ENCODE results near the gene KRT222.
A peak's percentile ranks its signal among the peaks of the same experiment; 100 is the strongest.

KRT222 gene

GRCh38 chr17:40664582-40665333, at the start of gene KRT222:
Gene KRT222 (minus strand): TSS chr17:40665177. CDS start chr17:40665099, 78 bp downstream.
- H3K27me3 Mint-ChIP-seq = peaks cover 10% of the 10 kb centered on the region
- no peaks in the 10 kb centered on the region for H3K9me3 Mint-ChIP-seq (ENCODE audit: low read depth)
- H3K36me3 Mint-ChIP-seq = peaks cover 3% of the 10 kb centered on the region
- H3K4me3 Mint-ChIP-seq = peak within 1 kb of the TSS; percentile 62
- peaks cover 9% of the 10 kb centered on the region for H3K4me1 Mint-ChIP-seq (ENCODE audit: low read depth)
- H3K27ac Mint-ChIP-seq = no peak within 1 kb of the TSS

- peaks cover 1% of the 10 kb centered on the region for H3K27me3 Mint-ChIP-seq
- H3K9me3 Mint-ChIP-seq (ENCODE audit: low read depth) = no peaks in the 10 kb centered on the region
These were observed 49.5 kb upstream of the KRT222 start for GRCh38 chr17:40714473-40714872.

GRCh38 chr17:40707745-40708144, 42.8 kb upstream of the KRT222 start:
- Mint-ChIP-seq H3K27me3 (peaks cover 8% of the 10 kb centered on the region), H3K4me3 (no peak overlapping the region), H3K36me3 (no peaks in the 10 kb centered on the region), H3K27ac (no peak overlapping the region), H3K4me1 (ENCODE audit: low read depth) (no peaks in the 10 kb centered on the region), H3K9me3 (ENCODE audit: low read depth) (no peaks in the 10 kb centered on the region)

More at GRCh38 chr17:40714473-40714872, 49.5 kb upstream of the KRT222 start:
- Mint-ChIP-seq H3K4me3 (no peak overlapping the region), H3K4me1 (ENCODE audit: low read depth) (no peaks in the 10 kb centered on the region), H3K27ac (no peak overlapping the region), H3K36me3 (no peaks in the 10 kb centered on the region)

GRCh38 chr17:40705584-40705983, 40.6 kb upstream of the KRT222 start:
- Mint-ChIP-seq H3K9me3 (ENCODE audit: low read depth) (no peaks in the 10 kb centered on the region), H3K27me3 (peaks cover 8% of the 10 kb centered on the region), H3K27ac (no peak overlapping the region), H3K4me1 (ENCODE audit: low read depth) (no peaks in the 10 kb centered on the region), H3K36me3 (no peaks in the 10 kb centered on the region), H3K4me3 (no peak overlapping the region)

GRCh38 chr17:40703652-40704051, 38.7 kb upstream of the KRT222 start, which contains the start of gene KRT24:
Gene KRT24 (minus strand): TSS chr17:40703752. CDS start chr17:40703693, 59 bp downstream.
- Mint-ChIP-seq H3K4me1 (ENCODE audit: low read depth) (no peaks in the 10 kb centered on the region), H3K4me3 (no peak within 1 kb of the TSS), H3K27ac (no peak within 1 kb of the TSS), H3K36me3 (no peaks in the 10 kb centered on the region), H3K9me3 (ENCODE audit: low read depth) (no peaks in the 10 kb centered on the region), H3K27me3 (peaks cover 9% of the 10 kb centered on the region)

- Mint-ChIP-seq H3K4me3 (no peak overlapping the region), H3K27ac (no peak overlapping the region), H3K4me1 (ENCODE audit: low read depth) (no peaks in the 10 kb centered on the region), H3K27me3 (peaks cover 9% of the 10 kb centered on the region), H3K36me3 (no peaks in the 10 kb centered on the region), H3K9me3 (ENCODE audit: low read depth) (no peaks in the 10 kb centered on the region)
These were observed 37.3 kb upstream of the KRT222 start for GRCh38 chr17:40702271-40702670.

GRCh38 chr17:40699853-40700252, 34.9 kb upstream of the KRT222 start:
- Mint-ChIP-seq H3K27me3 (peaks cover 7% of the 10 kb centered on the region), H3K9me3 (ENCODE audit: low read depth) (no peaks in the 10 kb centered on the region), H3K36me3 (no peaks in the 10 kb centered on the region), H3K4me3 (no peak overlapping the region), H3K4me1 (ENCODE audit: low read depth) (no peaks in the 10 kb centered on the region), H3K27ac (no peak overlapping the region)

GRCh38 chr17:40699371-40699770, 34.4 kb upstream of the KRT222 start:
- Mint-ChIP-seq H3K27me3 (peaks cover 7% of the 10 kb centered on the region), H3K36me3 (no peaks in the 10 kb centered on the region), H3K9me3 (ENCODE audit: low read depth) (no peaks in the 10 kb centered on the region), H3K4me3 (no peak overlapping the region), H3K27ac (no peak overlapping the region), H3K4me1 (ENCODE audit: low read depth) (no peaks in the 10 kb centered on the region)

- Mint-ChIP-seq H3K4me1 (ENCODE audit: low read depth) (no peaks in the 10 kb centered on the region), H3K27ac (no peak overlapping the region), H3K4me3 (no peak overlapping the region), H3K27me3 (peaks cover 8% of the 10 kb centered on the region), H3K36me3 (no peaks in the 10 kb centered on the region), H3K9me3 (ENCODE audit: low read depth) (no peaks in the 10 kb centered on the region)
These were observed 32.3 kb upstream of the KRT222 start for GRCh38 chr17:40697297-40697696.

- H3K27me3 Mint-ChIP-seq = peaks cover 9% of the 10 kb centered on the region
- no peaks in the 10 kb centered on the region for H3K9me3 Mint-ChIP-seq (ENCODE audit: low read depth)
- H3K36me3 Mint-ChIP-seq = no peaks in the 10 kb centered on the region
- H3K27ac Mint-ChIP-seq = no peak overlapping the region
- no peaks in the 10 kb centered on the region for H3K4me1 Mint-ChIP-seq (ENCODE audit: low read depth)
- H3K4me3 Mint-ChIP-seq = no peak overlapping the region
These were observed 31.7 kb upstream of the KRT222 start for GRCh38 chr17:40696651-40697072.

- H3K27me3 Mint-ChIP-seq = peaks cover 9% of the 10 kb centered on the region
- no peaks in the 10 kb centered on the region for H3K9me3 Mint-ChIP-seq (ENCODE audit: low read depth)
- no peaks in the 10 kb centered on the region for H3K4me1 Mint-ChIP-seq (ENCODE audit: low read depth)
- no peak overlapping the region for H3K4me3 Mint-ChIP-seq
- H3K36me3 Mint-ChIP-seq = no peaks in the 10 kb centered on the region
- no peak overlapping the region for H3K27ac Mint-ChIP-seq
These were observed 31.0 kb upstream of the KRT222 start for GRCh38 chr17:40695874-40696472.

- Mint-ChIP-seq H3K36me3 (no peaks in the 10 kb centered on the region), H3K9me3 (ENCODE audit: low read depth) (no peaks in the 10 kb centered on the region), H3K4me1 (ENCODE audit: low read depth) (no peaks in the 10 kb centered on the region), H3K27ac (no peak overlapping the region), H3K27me3 (peaks cover 9% of the 10 kb centered on the region), H3K4me3 (no peak overlapping the region)
These were observed 29.6 kb upstream of the KRT222 start for GRCh38 chr17:40694584-40694983.

GRCh38 chr17:40687106-40687505, 22.1 kb upstream of the KRT222 start:
- H3K36me3 Mint-ChIP-seq = no peaks in the 10 kb centered on the region
- no peak overlapping the region for H3K27ac Mint-ChIP-seq
- no peaks in the 10 kb centered on the region for H3K4me1 Mint-ChIP-seq (ENCODE audit: low read depth)
- no peaks in the 10 kb centered on the region for H3K9me3 Mint-ChIP-seq (ENCODE audit: low read depth)
- no peak overlapping the region for H3K4me3 Mint-ChIP-seq
- peaks cover 3% of the 10 kb centered on the region for H3K27me3 Mint-ChIP-seq

GRCh38 chr17:40686192-40686591, 21.2 kb upstream of the KRT222 start:
- no peak overlapping the region for H3K4me3 Mint-ChIP-seq
- H3K4me1 Mint-ChIP-seq (ENCODE audit: low read depth) = no peaks in the 10 kb centered on the region
- no peaks in the 10 kb centered on the region for H3K36me3 Mint-ChIP-seq
- H3K27me3 Mint-ChIP-seq = peaks cover 2% of the 10 kb centered on the region
- H3K27ac Mint-ChIP-seq = no peak overlapping the region
- H3K9me3 Mint-ChIP-seq (ENCODE audit: low read depth) = no peaks in the 10 kb centered on the region

- Mint-ChIP-seq H3K4me3 (no peak overlapping the region), H3K9me3 (ENCODE audit: low read depth) (no peaks in the 10 kb centered on the region), H3K27me3 (peaks cover 9% of the 10 kb centered on the region), H3K27ac (no peak overlapping the region), H3K36me3 (no peaks in the 10 kb centered on the region), H3K4me1 (ENCODE audit: low read depth) (peaks cover 5% of the 10 kb centered on the region)
These were observed 16.0 kb upstream of the KRT222 start for GRCh38 chr17:40680998-40681397.
